Fibroblast of pulmonary artery (primary cell): ENCODE data around the gene FBRSL1.

ENCODE experiments used
- DNase-seq: peaks from one replicate; pipeline ENCODE4 v3.0.0-alpha.2; 2010; ENCODE audit warnings: low read depth
- H3K4me3 ChIP-seq: replicated peaks from 2 replicates; pipeline ENCODE4 v1.5.1; 2011; ENCODE audit warnings: low read depth, mild to moderate bottlenecking, control low read depth, low read length, moderate library complexity
- TF ChIP-seq, protein P1 (sequence below): IDR thresholded peaks from 2 replicates; pipeline ENCODE4 v1.5.1; 2011; ENCODE audit warnings: mild to moderate bottlenecking, control low read depth, low read length, inconsistent platforms; ENCODE audit errors: missing control alignments

The FBRSL1 gene

GRCh38 chr12:132477703-132478432 lies 12.1 kb upstream of the FBRSL1 start:
- DNase-seq: no peak
- no peak overlapping the region for H3K4me3 ChIP-seq
- TF ChIP-seq, protein P1, sequence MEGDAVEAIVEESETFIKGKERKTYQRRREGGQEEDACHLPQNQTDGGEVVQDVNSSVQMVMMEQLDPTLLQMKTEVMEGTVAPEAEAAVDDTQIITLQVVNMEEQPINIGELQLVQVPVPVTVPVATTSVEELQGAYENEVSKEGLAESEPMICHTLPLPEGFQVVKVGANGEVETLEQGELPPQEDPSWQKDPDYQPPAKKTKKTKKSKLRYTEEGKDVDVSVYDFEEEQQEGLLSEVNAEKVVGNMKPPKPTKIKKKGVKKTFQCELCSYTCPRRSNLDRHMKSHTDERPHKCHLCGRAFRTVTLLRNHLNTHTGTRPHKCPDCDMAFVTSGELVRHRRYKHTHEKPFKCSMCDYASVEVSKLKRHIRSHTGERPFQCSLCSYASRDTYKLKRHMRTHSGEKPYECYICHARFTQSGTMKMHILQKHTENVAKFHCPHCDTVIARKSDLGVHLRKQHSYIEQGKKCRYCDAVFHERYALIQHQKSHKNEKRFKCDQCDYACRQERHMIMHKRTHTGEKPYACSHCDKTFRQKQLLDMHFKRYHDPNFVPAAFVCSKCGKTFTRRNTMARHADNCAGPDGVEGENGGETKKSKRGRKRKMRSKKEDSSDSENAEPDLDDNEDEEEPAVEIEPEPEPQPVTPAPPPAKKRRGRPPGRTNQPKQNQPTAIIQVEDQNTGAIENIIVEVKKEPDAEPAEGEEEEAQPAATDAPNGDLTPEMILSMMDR: no peak

GRCh38 chr12:132478433-132478803 lies 11.5 kb upstream of the FBRSL1 start:
- TF ChIP-seq, protein P1: no peak
- H3K4me3 ChIP-seq: no peak overlapping the region
- DNase-seq: no peak

- TF ChIP-seq, protein P1: peak; percentile 11
- H3K4me3 ChIP-seq: no peak overlapping the region
- no peak for DNase-seq
These were observed 11.1 kb upstream of the FBRSL1 start for GRCh38 chr12:132478845-132479244.

- no peak overlapping the region for H3K4me3 ChIP-seq
- TF ChIP-seq, protein P1: no peak
- no peak for DNase-seq
These were observed 10.7 kb upstream of the FBRSL1 start for GRCh38 chr12:132479291-132479690.

- TF ChIP-seq, protein P1: no peak
- DNase-seq: no peak
- no peak overlapping the region for H3K4me3 ChIP-seq
These were observed 9.9 kb upstream of the FBRSL1 start for GRCh38 chr12:132479938-132480622.

- no peak overlapping the region for H3K4me3 ChIP-seq
- TF ChIP-seq, protein P1: no peak
- no peak for DNase-seq
These were observed 9.3 kb upstream of the FBRSL1 start for GRCh38 chr12:132480623-132481132.
